Mesendoderm (in vitro differentiated cells): ENCODE results near the gene TP53BP2.
"Not testable (repeated sequence)": the region's sequence is repeated elsewhere in the genome, so short reads cannot be mapped to it uniquely, and the experiment has no call there.

Experiments
- DNase-seq: peaks from one replicate; pipeline ENCODE4 v3.0.0; 2013
- H2AK5ac ChIP-seq: 2 replicates; pipeline ENCODE4 v1.6.1; 2013; ENCODE audit warnings: low read length, inconsistent platforms
- H2BK120ac ChIP-seq: 2 replicates; pipeline ENCODE4 v1.6.1; 2013; ENCODE audit warnings: low read depth, mild to moderate bottlenecking, low read length, moderate library complexity, mixed read lengths
- H2BK15ac ChIP-seq: replicated peaks from 2 replicates; pipeline ENCODE4 v1.6.1; 2013; ENCODE audit warnings: low read depth, mild to moderate bottlenecking, moderate library complexity
- H2BK5ac ChIP-seq: 2 replicates; pipeline ENCODE4 v1.6.1; 2013; ENCODE audit warnings: low read length, inconsistent platforms
- H3K18ac ChIP-seq: 2 replicates; pipeline ENCODE4 v1.6.1; 2013; ENCODE audit warnings: mild to moderate bottlenecking, low read length, mixed read lengths
- H3K23ac ChIP-seq: one replicate; pipeline ENCODE4 v1.6.1; 2013; ENCODE audit warnings: low read length
- H3K27ac ChIP-seq: 2 replicates; pipeline ENCODE4 v1.5.1; 2013; ENCODE audit warnings: low read depth, mild to moderate bottlenecking, inconsistent platforms, low read length, moderate library complexity
- H3K27me3 ChIP-seq: 2 replicates; pipeline ENCODE4 v1.6.1; 2013; ENCODE audit warnings: low read length, control low read depth, mild to moderate bottlenecking, inconsistent platforms; ENCODE audit not compliant: insufficient read depth, poor library complexity
- H3K36me3 ChIP-seq: 2 replicates; pipeline ENCODE4 v1.6.1; 2013; ENCODE audit warnings: low read length, inconsistent platforms; ENCODE audit not compliant: control insufficient read depth, insufficient read depth
- H3K4ac ChIP-seq: one replicate; pipeline ENCODE4 v1.6.1; 2013; ENCODE audit warnings: low read depth, mild to moderate bottlenecking, low read length, moderate library complexity
- H3K4me1 ChIP-seq: 2 replicates; pipeline ENCODE4 v1.6.1; 2013; ENCODE audit warnings: low read depth, low read length, inconsistent platforms; ENCODE audit not compliant: control insufficient read depth
- H3K4me2 ChIP-seq: 2 replicates; pipeline ENCODE4 v1.6.1; 2013; ENCODE audit warnings: low read length
- H3K4me3 ChIP-seq: 2 replicates; pipeline ENCODE4 v1.5.1; 2013; ENCODE audit warnings: mild to moderate bottlenecking, low read length
- H3K56ac ChIP-seq: one replicate; pipeline ENCODE4 v1.6.1; 2013; ENCODE audit warnings: low read length
- H3K79me1 ChIP-seq: 2 replicates; pipeline ENCODE4 v1.6.1; 2013; ENCODE audit warnings: low read length, inconsistent platforms
- H3K79me2 ChIP-seq: 2 replicates; pipeline ENCODE4 v1.6.1; 2013; ENCODE audit warnings: mild to moderate bottlenecking, low read length; ENCODE audit not compliant: control insufficient read depth, insufficient read depth
- H3K9ac ChIP-seq: 2 replicates; pipeline ENCODE4 v1.6.1; 2013; ENCODE audit warnings: low read length, inconsistent platforms
- H4K5ac ChIP-seq: one replicate; pipeline ENCODE4 v1.6.1; 2013; ENCODE audit warnings: low read length
- H4K8ac ChIP-seq: one replicate; pipeline ENCODE4 v1.6.1; 2013; ENCODE audit warnings: low read depth, mild to moderate bottlenecking, control low read depth, low read length, moderate library complexity
- WGBS: extraction: QIAGEN DNeasy Blood & Tissue Kit; methylation state at CpG from one replicate; pipeline ENCODE4 v1.1.7; 2013; ENCODE audit warnings: low lambda C conversion rate, missing lambda C conversion rate; ENCODE audit not compliant: insufficient coverage; ENCODE audit errors: extremely low coverage; 5-methylcytosine and 5-hydroxymethylcytosine counted together

Gene TP53BP2

DNA sequence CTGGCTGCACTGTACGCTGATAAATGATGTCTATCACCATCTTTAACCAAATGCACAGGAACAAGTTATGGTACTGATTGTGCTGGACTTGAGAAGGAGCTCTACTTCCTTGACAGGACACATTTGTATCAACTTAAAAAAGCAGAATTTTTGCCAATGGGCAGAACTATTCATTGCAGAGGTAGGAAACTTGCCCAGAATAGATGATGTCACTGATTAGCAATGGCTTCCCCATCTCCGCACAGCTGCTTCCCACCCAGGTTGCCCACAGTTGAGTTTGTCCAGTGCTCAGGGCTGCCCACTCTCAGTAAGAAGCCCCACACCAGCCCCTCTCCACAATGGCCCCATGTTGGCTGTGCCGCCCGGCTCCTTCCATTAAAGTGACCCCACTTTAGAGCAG lies 100.0 kb downstream of the TP53BP2 start:
- Histone ChIP-seq H3K4me1 (peaks cover 2% of the 10 kb centered on the region), H3K4ac (no peak overlapping the region), H3K27me3 (no peaks in the 10 kb centered on the region), H4K8ac (no peak overlapping the region), H4K5ac (no peak overlapping the region), H3K27ac (no peak overlapping the region), H2BK120ac (no peak overlapping the region), H3K9ac (no peak overlapping the region), H3K79me1 (no peaks in the 10 kb centered on the region), H3K23ac (no peak overlapping the region), H3K4me2 (no peak overlapping the region), H2AK5ac (no peak overlapping the region), H3K18ac (no peak overlapping the region), H2BK5ac (no peak overlapping the region), H2BK15ac (no peak overlapping the region), H3K4me3 (no peak overlapping the region), H3K79me2 (no peaks in the 10 kb centered on the region), H3K36me3 (peaks cover 5% of the 10 kb centered on the region), H3K56ac (no peak overlapping the region)
- no peak for DNase-seq
- WGBS: no CpG with 5 or more reads among the region's 4 CpGs

DNA sequence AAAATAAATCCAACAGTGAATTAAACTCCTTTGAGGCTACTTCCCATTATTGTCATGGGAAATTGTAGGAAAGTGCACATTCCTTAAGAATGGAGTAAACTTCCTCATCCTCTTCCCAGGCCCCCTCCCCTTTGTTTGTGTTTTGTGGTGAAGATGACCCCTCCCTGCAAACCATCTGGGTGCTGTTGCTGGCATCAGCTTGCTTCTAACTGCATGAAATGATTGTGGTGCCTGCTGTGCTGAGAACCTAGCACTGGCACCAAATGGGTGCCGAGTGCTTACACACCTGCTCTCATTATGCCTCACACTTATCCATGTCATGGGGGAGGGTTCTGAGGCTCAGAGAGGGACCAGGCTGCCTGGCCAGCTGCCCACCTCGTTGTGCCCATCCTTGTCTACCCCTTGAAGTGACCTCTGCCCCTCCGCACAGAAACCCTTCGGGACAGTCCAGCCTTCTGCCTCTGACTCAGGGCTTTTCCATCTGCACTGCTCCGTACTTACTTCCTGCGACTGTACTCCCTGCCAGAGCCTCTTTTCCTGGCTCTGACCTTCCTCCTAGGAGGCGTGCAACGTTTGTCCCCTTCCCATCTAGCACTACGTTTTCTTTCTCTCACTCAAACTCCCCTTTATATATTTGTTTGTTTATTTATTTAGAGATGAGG lies 102.8 kb downstream of the TP53BP2 start:
- no peak overlapping the region for H2BK15ac ChIP-seq
- DNase-seq: no peak
- H3K36me3 ChIP-seq: peaks cover 5% of the 10 kb centered on the region
- no peak overlapping the region for H3K4me3 ChIP-seq
- H3K4me1 ChIP-seq: peaks cover under 1% of the 10 kb centered on the region
- H3K79me2 ChIP-seq: no peaks in the 10 kb centered on the region
- no peak overlapping the region for H2BK120ac ChIP-seq
- no peak overlapping the region for H2BK5ac ChIP-seq
- no peak overlapping the region for H3K18ac ChIP-seq
- no peak overlapping the region for H4K5ac ChIP-seq
- H4K8ac ChIP-seq: no peak overlapping the region
- H3K79me1 ChIP-seq: no peaks in the 10 kb centered on the region
- no peaks in the 10 kb centered on the region for H3K27me3 ChIP-seq
- H3K27ac ChIP-seq: no peak overlapping the region
- no peak overlapping the region for H3K56ac ChIP-seq
- WGBS: no CpG with 5 or more reads among the region's 9 CpGs
- no peak overlapping the region for H3K4ac ChIP-seq
- H3K4me2 ChIP-seq: no peak overlapping the region
- H2AK5ac ChIP-seq: no peak overlapping the region
- no peak overlapping the region for H3K9ac ChIP-seq
- H3K23ac ChIP-seq: no peak overlapping the region

DNA sequence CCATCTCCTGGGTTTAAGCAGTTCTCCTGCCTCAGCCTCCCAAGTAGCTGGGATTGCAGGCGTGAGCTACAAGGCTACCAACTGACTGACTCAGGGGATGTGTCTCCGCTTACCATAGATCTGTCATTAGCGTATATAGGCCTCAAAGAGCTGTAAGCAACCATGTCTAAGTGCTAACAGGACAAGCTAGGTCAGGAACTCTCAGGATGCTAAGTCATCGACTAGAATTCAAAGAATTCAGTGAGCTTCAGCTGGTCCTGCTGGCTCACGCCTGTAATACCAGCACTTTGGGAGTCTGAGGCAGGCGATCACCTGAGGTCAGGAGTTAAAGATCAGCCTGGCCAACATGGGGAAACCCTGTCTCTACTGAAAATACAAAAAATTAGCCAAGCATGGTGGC lies 103.9 kb downstream of the TP53BP2 start:
- H3K4me1 ChIP-seq: no peaks in the 10 kb centered on the region
- H3K9ac ChIP-seq: no peak overlapping the region
- no peak overlapping the region for H4K5ac ChIP-seq
- no peak overlapping the region for H3K56ac ChIP-seq
- no peak overlapping the region for H2BK15ac ChIP-seq
- no peak overlapping the region for H3K23ac ChIP-seq
- no peaks in the 10 kb centered on the region for H3K79me1 ChIP-seq
- H3K4me3 ChIP-seq: no peak overlapping the region
- H3K18ac ChIP-seq: no peak overlapping the region
- H3K36me3 ChIP-seq: peaks cover 2% of the 10 kb centered on the region
- peak; percentile 94 for DNase-seq
- H2BK120ac ChIP-seq: no peak overlapping the region
- no peak overlapping the region for H2BK5ac ChIP-seq
- no peak overlapping the region for H4K8ac ChIP-seq
- WGBS: no CpG with 5 or more reads among the region's 6 CpGs
- no peak overlapping the region for H3K27ac ChIP-seq
- no peaks in the 10 kb centered on the region for H3K27me3 ChIP-seq
- no peaks in the 10 kb centered on the region for H3K79me2 ChIP-seq
- no peak overlapping the region for H3K4me2 ChIP-seq
- no peak overlapping the region for H3K4ac ChIP-seq
- no peak overlapping the region for H2AK5ac ChIP-seq

DNA sequence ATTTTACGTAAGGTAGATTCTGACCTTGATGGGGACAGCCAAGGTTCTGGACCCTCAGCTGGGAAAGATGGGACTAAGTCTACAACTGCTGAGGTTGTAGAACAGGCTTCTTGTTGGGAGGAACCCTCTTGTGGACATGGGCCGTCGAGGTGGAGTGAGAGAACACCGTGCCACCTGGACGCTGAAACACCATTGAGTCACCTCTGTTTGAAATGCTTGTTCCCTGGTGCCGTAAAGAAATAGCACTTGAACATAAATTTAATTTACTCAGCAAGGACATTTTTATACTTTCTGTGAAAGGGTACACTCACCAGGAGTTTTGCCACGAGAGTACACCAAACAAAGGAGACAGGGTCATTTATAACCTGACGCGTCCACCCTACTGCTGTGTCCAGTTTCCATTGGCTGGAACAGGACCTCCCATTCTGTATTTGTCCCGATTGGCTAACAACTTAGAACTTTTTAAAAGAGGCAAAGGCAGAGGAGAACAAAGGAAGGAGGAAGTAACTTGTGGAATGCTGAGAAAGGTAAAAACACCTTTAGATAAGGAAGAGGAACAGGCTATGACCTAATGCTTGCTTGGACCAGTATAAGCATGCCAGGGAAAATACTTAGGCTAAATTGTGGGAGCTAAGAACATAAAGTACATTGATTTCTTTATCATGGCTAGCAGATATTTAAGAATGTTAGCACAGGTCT lies 105.6 kb downstream of the TP53BP2 start:
- H3K4me1 ChIP-seq, H3K27ac ChIP-seq, H2BK120ac ChIP-seq: not testable (repeated sequence)

DNA sequence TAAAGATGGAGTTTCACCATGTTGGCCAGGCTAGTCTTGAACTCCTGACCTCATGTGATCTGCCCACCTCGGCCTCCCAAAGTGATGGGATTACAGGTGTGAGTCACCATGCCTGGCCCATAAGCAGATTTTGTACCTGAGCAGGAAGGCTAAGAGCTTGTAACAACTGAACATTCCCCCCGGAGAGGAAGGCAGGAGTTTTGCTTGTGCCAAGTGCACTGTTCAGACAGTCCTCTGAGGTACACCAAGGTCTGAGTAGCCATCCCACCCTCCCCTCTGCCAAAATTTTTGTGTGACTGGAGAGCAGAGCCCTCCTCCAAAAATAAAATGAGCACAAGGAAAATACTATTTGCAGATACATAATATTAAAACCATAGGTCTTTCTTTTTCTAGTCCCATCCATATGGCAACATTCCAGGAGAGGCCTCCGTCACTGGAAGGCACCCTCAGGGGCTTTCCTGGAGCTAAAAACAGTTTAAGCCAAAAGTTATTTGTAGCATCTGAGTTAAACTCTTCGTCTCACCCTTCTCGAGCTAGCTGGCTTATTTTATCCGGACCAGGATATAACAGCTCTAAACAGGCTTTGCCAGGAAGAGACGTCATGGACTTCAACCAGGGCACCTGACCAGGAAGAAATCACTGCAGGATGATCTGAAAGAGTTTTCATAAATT lies 106.2 kb downstream of the TP53BP2 start:
- no peaks in the 10 kb centered on the region for H3K79me1 ChIP-seq
- no peak overlapping the region for H3K56ac ChIP-seq
- H4K5ac ChIP-seq: no peak overlapping the region
- DNase-seq: no peak
- no peak overlapping the region for H4K8ac ChIP-seq
- H3K23ac ChIP-seq: no peak overlapping the region
- H2BK5ac ChIP-seq: no peak overlapping the region
- no peak overlapping the region for H3K27ac ChIP-seq
- no peak overlapping the region for H2BK15ac ChIP-seq
- no peaks in the 10 kb centered on the region for H3K79me2 ChIP-seq
- no CpG with 5 or more reads among the region's 7 CpGs for WGBS
- no peaks in the 10 kb centered on the region for H3K27me3 ChIP-seq
- H3K4me2 ChIP-seq: no peak overlapping the region
- H2AK5ac ChIP-seq: no peak overlapping the region
- H3K4ac ChIP-seq: no peak overlapping the region
- H3K4me1 ChIP-seq: no peaks in the 10 kb centered on the region
- no peak overlapping the region for H2BK120ac ChIP-seq
- no peak overlapping the region for H3K18ac ChIP-seq
- no peak overlapping the region for H3K4me3 ChIP-seq
- H3K9ac ChIP-seq: no peak overlapping the region
- no peaks in the 10 kb centered on the region for H3K36me3 ChIP-seq

More for the DNA sequence above, 105.6 kb downstream of the TP53BP2 start:
- not testable (repeated sequence) for H3K4me3 ChIP-seq, H4K5ac ChIP-seq, H3K4me2 ChIP-seq, H3K9ac ChIP-seq, H2BK5ac ChIP-seq, H3K79me2 ChIP-seq, H3K27me3 ChIP-seq, H2AK5ac ChIP-seq, H3K56ac ChIP-seq, DNase-seq, H4K8ac ChIP-seq, H3K18ac ChIP-seq, H3K36me3 ChIP-seq, H3K23ac ChIP-seq, H3K79me1 ChIP-seq, H2BK15ac ChIP-seq, H3K4ac ChIP-seq
- no CpG with 5 or more reads among the region's 10 CpGs for WGBS
